ENCODE results near the gene ZBED3. TPM values are rescaled to one million over a fixed set of nuclear protein-coding genes. Genes with fewer than 3 reads are reported as not detected.
A peak's percentile ranks its signal among the peaks of the same experiment; 100 is the strongest.

The ZBED3 gene
- polyA plus RNA-seq, 3 donors = 1.2 to 2.9 (median 1.5) TPM

GRCh38 chr5:77104813-77105212 is 17.7 kb upstream of the ZBED3 start:
- Histone ChIP-seq H3K27me3 (ENCODE audit: control insufficient read depth in 2 of 2, insufficient read depth in 2 of 2, low read length in 2 of 2) (no peaks in the 10 kb centered on the region), H3K27ac (ENCODE audit: low read depth in 1 of 2, low read length in 2 of 2) (no peak overlapping the region), H3K4me2 (replicated peaks; ENCODE audit: extremely low read depth, low read length, poor library complexity, severe bottlenecking) (no peak overlapping the region), H3K36me3 (replicated peaks in 1 of 2; ENCODE audit: control insufficient read depth in 1 of 2, insufficient read depth in 2 of 2, low read length in 2 of 2) (no peaks in the 10 kb centered on the region), H4K20me1 (ENCODE audit: insufficient read depth, low read length) (no peaks in the 10 kb centered on the region), H3K9me3 (replicated peaks in 1 of 2; ENCODE audit: control insufficient read depth in 1 of 2, insufficient read depth in 1 of 2, low read length in 2 of 2) (no peaks in the 10 kb centered on the region), H3K4me3 (replicated peaks in 1 of 3; ENCODE audit: low read depth in 2 of 3, low read length in 3 of 3) (no peak overlapping the region), H3K79me2 (ENCODE audit: insufficient read depth, low read length) (no peaks in the 10 kb centered on the region), H3K4me1 (ENCODE audit: control insufficient read depth in 1 of 2, insufficient read depth in 2 of 2, low read length in 2 of 2) (no peaks in the 10 kb centered on the region), H2AFZ (ENCODE audit: insufficient read depth, low read depth, low read length, poor library complexity, severe bottlenecking) (no peak overlapping the region), H3K9ac (ENCODE audit: insufficient read depth, low read length, poor library complexity, severe bottlenecking) (no peak overlapping the region)
- TF ChIP-seq, protein P1, sequence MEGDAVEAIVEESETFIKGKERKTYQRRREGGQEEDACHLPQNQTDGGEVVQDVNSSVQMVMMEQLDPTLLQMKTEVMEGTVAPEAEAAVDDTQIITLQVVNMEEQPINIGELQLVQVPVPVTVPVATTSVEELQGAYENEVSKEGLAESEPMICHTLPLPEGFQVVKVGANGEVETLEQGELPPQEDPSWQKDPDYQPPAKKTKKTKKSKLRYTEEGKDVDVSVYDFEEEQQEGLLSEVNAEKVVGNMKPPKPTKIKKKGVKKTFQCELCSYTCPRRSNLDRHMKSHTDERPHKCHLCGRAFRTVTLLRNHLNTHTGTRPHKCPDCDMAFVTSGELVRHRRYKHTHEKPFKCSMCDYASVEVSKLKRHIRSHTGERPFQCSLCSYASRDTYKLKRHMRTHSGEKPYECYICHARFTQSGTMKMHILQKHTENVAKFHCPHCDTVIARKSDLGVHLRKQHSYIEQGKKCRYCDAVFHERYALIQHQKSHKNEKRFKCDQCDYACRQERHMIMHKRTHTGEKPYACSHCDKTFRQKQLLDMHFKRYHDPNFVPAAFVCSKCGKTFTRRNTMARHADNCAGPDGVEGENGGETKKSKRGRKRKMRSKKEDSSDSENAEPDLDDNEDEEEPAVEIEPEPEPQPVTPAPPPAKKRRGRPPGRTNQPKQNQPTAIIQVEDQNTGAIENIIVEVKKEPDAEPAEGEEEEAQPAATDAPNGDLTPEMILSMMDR (IDR thresholded peaks at IDR 0.05) = no peak
- DNase-seq = no peak
- H3K9me3 Mint-ChIP-seq = peaks cover 0 to 3% (median 0%) of the 10 kb centered on the region in 7 donors
- peak overlapping the region in 1 of 7 donors; percentile 50 for H3K27ac Mint-ChIP-seq
- intact Hi-C loops (cut with micrococcal nuclease) = no loop called here
- H3K4me1 Mint-ChIP-seq = no peaks in the 10 kb centered on the region
- no peak overlapping the region for H3K4me3 Mint-ChIP-seq
- no peaks in the 10 kb centered on the region for H3K36me3 Mint-ChIP-seq
- peaks cover 0 to 2% (median 0%) of the 10 kb centered on the region in 3 donors for H3K27me3 Mint-ChIP-seq (ENCODE audit: low read depth in 3 of 3)

DNA sequence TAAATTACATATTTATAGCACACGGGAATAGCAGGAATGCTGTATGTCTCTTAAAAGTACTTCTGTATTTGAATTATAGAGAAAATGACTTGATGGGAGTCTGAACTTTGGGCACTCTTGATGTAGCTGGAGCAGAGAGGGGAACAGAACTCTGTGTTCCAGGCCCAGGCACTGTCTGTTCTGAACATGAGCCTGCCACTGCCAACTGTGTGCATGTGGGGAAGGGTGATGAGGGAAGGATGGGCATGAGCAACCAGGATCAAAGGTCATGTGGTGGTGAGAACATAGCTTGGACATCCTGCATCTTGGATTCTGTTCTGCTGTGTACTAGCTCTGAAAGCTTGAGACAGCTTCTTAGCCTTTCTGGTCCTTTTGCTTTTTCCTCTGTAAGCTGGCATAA is 16.4 kb upstream of the ZBED3 start:
- no peak for DNase-seq
- H3K4me3 ChIP-seq (replicated peaks in 1 of 3; ENCODE audit: low read depth in 2 of 3, low read length in 3 of 3) = no peak overlapping the region
- H3K36me3 Mint-ChIP-seq = no peaks in the 10 kb centered on the region
- WGBS (ENCODE audit: insufficient coverage) = no CpG with 5 or more reads among the region's 1 CpG
- no peak overlapping the region for H3K27ac Mint-ChIP-seq
- no peak overlapping the region for H2AFZ ChIP-seq (ENCODE audit: insufficient read depth, low read depth, low read length, poor library complexity, severe bottlenecking)
- no peaks in the 10 kb centered on the region for H4K20me1 ChIP-seq (ENCODE audit: insufficient read depth, low read length)
- H3K4me2 ChIP-seq (replicated peaks; ENCODE audit: extremely low read depth, low read length, poor library complexity, severe bottlenecking) = no peak overlapping the region
- no peak overlapping the region for H3K9ac ChIP-seq (ENCODE audit: insufficient read depth, low read length, poor library complexity, severe bottlenecking)
- H3K4me3 Mint-ChIP-seq = no peak overlapping the region
- no peaks in the 10 kb centered on the region for H3K4me1 Mint-ChIP-seq
- H3K79me2 ChIP-seq (ENCODE audit: insufficient read depth, low read length) = no peaks in the 10 kb centered on the region
- no peaks in the 10 kb centered on the region for H3K9me3 ChIP-seq (replicated peaks in 1 of 2; ENCODE audit: control insufficient read depth in 1 of 2, insufficient read depth in 1 of 2, low read length in 2 of 2)
- H3K27ac ChIP-seq (ENCODE audit: low read depth in 1 of 2, low read length in 2 of 2) = no peak overlapping the region
- H3K4me1 ChIP-seq (ENCODE audit: control insufficient read depth in 1 of 2, insufficient read depth in 2 of 2, low read length in 2 of 2) = no peaks in the 10 kb centered on the region
- intact Hi-C loops (cut with micrococcal nuclease) = no loop called here
- TF ChIP-seq, protein P1 (IDR thresholded peaks at IDR 0.05) = no peak
- H3K27me3 Mint-ChIP-seq (ENCODE audit: low read depth in 3 of 3) = peaks cover 0 to 2% (median 0%) of the 10 kb centered on the region in 3 donors
- no peaks in the 10 kb centered on the region for H3K36me3 ChIP-seq (replicated peaks in 1 of 2; ENCODE audit: control insufficient read depth in 1 of 2, insufficient read depth in 2 of 2, low read length in 2 of 2)
- H3K9me3 Mint-ChIP-seq = peaks cover 0 to 3% (median 0%) of the 10 kb centered on the region in 7 donors
- no peaks in the 10 kb centered on the region for H3K27me3 ChIP-seq (ENCODE audit: control insufficient read depth in 2 of 2, insufficient read depth in 2 of 2, low read length in 2 of 2)
